Small intestine (tissue), 16 donors: ENCODE results near the gene CHIT1. TPM values are rescaled to one million over a fixed set of nuclear protein-coding genes. Genes with fewer than 3 reads are reported as not detected.

Source experiments
- DNase-seq, 2 donors: peaks; one replicate each; pipeline versions ENCODE4 v3.0.0 to v3.0.0-alpha.2; 2013
- FAIRE-seq: peaks from 2 replicates; lab custom pipeline; 2012; peaks lifted over from hg19 to GRCh38; lab: Jason Lieb, UNC
- H3K27ac ChIP-seq, 3 donors: one replicate each; pipeline ENCODE4 v1.5.1; 2013; ENCODE audit warnings: low read length in 2 of 3, mild to moderate bottlenecking in 2 of 3, control low read depth in 1 of 3, inconsistent platforms in 1 of 3, low read depth in 1 of 3, moderate library complexity in 1 of 3
- H3K27me3 ChIP-seq, 3 donors: one replicate each; pipeline ENCODE4 v1.6.1; 2013; ENCODE audit warnings: low read length in 3 of 3, inconsistent platforms in 1 of 3; ENCODE audit not compliant: control insufficient read depth in 3 of 3, insufficient read depth in 3 of 3
- H3K36me3 ChIP-seq, 3 donors: one replicate each; pipeline ENCODE4 v1.6.1; 2013; ENCODE audit warnings: low read length in 3 of 3, inconsistent platforms in 1 of 3, low read depth in 1 of 3, mild to moderate bottlenecking in 1 of 3, moderate library complexity in 1 of 3; ENCODE audit not compliant: control insufficient read depth in 3 of 3, insufficient read depth in 2 of 3
- H3K4me1 ChIP-seq, 3 donors: one replicate each; pipeline ENCODE4 v1.6.1; 2013; ENCODE audit warnings: low read length in 2 of 3, inconsistent platforms in 1 of 3, low read depth in 1 of 3, mild to moderate bottlenecking in 1 of 3, moderate library complexity in 1 of 3; ENCODE audit not compliant: control insufficient read depth in 3 of 3, insufficient read depth in 2 of 3
- H3K4me3 ChIP-seq, 3 donors: one replicate each; pipeline ENCODE4 v1.5.1; 2013; ENCODE audit warnings: low read length in 3 of 3, control low read depth in 1 of 3, inconsistent platforms in 1 of 3, low read depth in 1 of 3, mild to moderate bottlenecking in 1 of 3, moderate library complexity in 1 of 3
- H3K9me3 ChIP-seq, 2 donors: one replicate each; pipeline ENCODE4 v1.6.1; 2013; ENCODE audit warnings: low read depth in 1 of 2, low read length in 1 of 2; ENCODE audit not compliant: control insufficient read depth in 2 of 2, insufficient read depth in 1 of 2
- WGBS, 3 donors: extraction: QIAGEN DNeasy Blood & Tissue Kit; methylation state at CpG; one replicate each; pipeline ENCODE4 v1.1.7; 2013; 5-methylcytosine and 5-hydroxymethylcytosine counted together
- long read RNA-seq, 10 donors: transcript quantifications; one replicate each; lab custom pipeline, GENCODE V29; 2026
- polyA plus RNA-seq, 4 donors: library from polyadenylated mRNA; stranded (reverse) in 3 of 4; unstranded in 1 of 4; fragments of 200-250 nt in 3 of 4; fragments of 120-200 nt in 1 of 4; gene quantifications; one replicate each; pipeline versions ENCODE4 v1.2.1 to v1.2.3, GENCODE V29; 2013
- donor health status: healthy with polysubstance abuse.
- donor health status: control.
- donor health status: control.
- donor health status: Bipolar disorder and iron deficiency.
- donor health status: healthy.

CHIT1 gene
- under 1 TPM in 2 of 4 donors, not detected in 2; 0.07 to 0.43 TPM for polyA plus RNA-seq
- long read RNA-seq, donor 1 = 0 reads
- long read RNA-seq, donor 2 = 0 reads
- long read RNA-seq, donor 3 = 0 reads
- long read RNA-seq, donor 4 = 0 reads
- long read RNA-seq, donor 5 = 0 reads
- long read RNA-seq, donor 6 = 0 reads
- long read RNA-seq, donor 7 = 0 reads
- long read RNA-seq, donor 8, partial matches to known transcripts = 0 of 1 reads
- long read RNA-seq, donor 8, other reads (novel, unspliced or antisense) = 0 of 1 reads
- long read RNA-seq, donor 9 = 0 reads
- long read RNA-seq, donor 10 = 0 reads

- Histone ChIP-seq H3K4me1 (no peaks in the 10 kb centered on the region), H3K4me3 (no peak within 1 kb of the TSS), H3K36me3 (no peaks in the 10 kb centered on the region), H3K27ac (no peak within 1 kb of the TSS), H3K27me3 (peaks cover 0 to 17% (median 0%) of the 10 kb centered on the region in 3 donors), H3K9me3 (peaks cover 0 to under 1% of the 10 kb centered on the region in 2 donors)
- WGBS, 3 donors = 85 to 89% (median 87%) methylated on average over 7 of the region's 7 CpGs
- DNase-seq (no peak), FAIRE-seq (no peak)
These were observed at the start of gene CHIT1 for GRCh38 chr1:203229471-203230135. CHIT1 (minus strand) TSS chr1:203229673; CDS start chr1:203229636, 37 bp downstream.

GRCh38 chr1:203278885-203279406 is 49.5 kb upstream of the CHIT1 start:
- FAIRE-seq (no peak), DNase-seq (no peak)
- 53 to 64% (median 56%) methylated on average over 8 of the region's 8 CpGs for WGBS, 3 donors
- Histone ChIP-seq H3K27ac (peak overlapping the region; percentile 17 to 83 (median 76)), H3K4me3 (no peak overlapping the region), H3K27me3 (no peaks in the 10 kb centered on the region), H3K36me3 (no peaks in the 10 kb centered on the region), H3K4me1 (peaks cover 7 to 61% (median 9%) of the 10 kb centered on the region in 3 donors), H3K9me3 (no peaks in the 10 kb centered on the region)

- WGBS, 3 donors = 13 to 24% (median 15%) methylated on average over 13 of the region's 13 CpGs
- peak in 1 of 2 donors; percentile 80 for DNase-seq
- no peaks in the 10 kb centered on the region for H3K9me3 ChIP-seq
- peaks cover 7 to 62% (median 11%) of the 10 kb centered on the region in 3 donors for H3K4me1 ChIP-seq
- H3K4me3 ChIP-seq = no peak overlapping the region
- no peaks in the 10 kb centered on the region for H3K36me3 ChIP-seq
- H3K27me3 ChIP-seq = no peaks in the 10 kb centered on the region
- H3K27ac ChIP-seq = peak overlapping the region in 2 of 3 donors; percentile 76 to 83
- no peak for FAIRE-seq
These were observed 48.8 kb upstream of the CHIT1 start for GRCh38 chr1:203278082-203278884.

GRCh38 chr1:203276916-203277545 is 47.6 kb upstream of the CHIT1 start:
- DNase-seq = no peak

GRCh38 chr1:203276408-203276807 is 46.9 kb upstream of the CHIT1 start:
- no peak overlapping the region for H3K4me3 ChIP-seq
- H3K27me3 ChIP-seq = no peaks in the 10 kb centered on the region
- peaks cover 2 to 59% (median 4%) of the 10 kb centered on the region in 3 donors for H3K4me1 ChIP-seq
- DNase-seq (no peak), FAIRE-seq (no peak)
- 86 to 98% (median 95%) methylated on average over 5 of the region's 5 CpGs for WGBS, 3 donors
- peak overlapping the region in 1 of 3 donors; percentile 69 for H3K27ac ChIP-seq
- H3K36me3 ChIP-seq = no peaks in the 10 kb centered on the region
- no peaks in the 10 kb centered on the region for H3K9me3 ChIP-seq

More at GRCh38 chr1:203276916-203277545, 47.6 kb upstream of the CHIT1 start:
- 77 to 80% (median 79%) methylated on average over 9 of the region's 9 CpGs for WGBS, 3 donors
- no peak overlapping the region for H3K4me3 ChIP-seq
- H3K4me1 ChIP-seq = peaks cover 2 to 59% (median 4%) of the 10 kb centered on the region in 3 donors
- no peaks in the 10 kb centered on the region for H3K27me3 ChIP-seq
- no peak for FAIRE-seq
- H3K27ac ChIP-seq = peak overlapping the region in 1 of 3 donors; percentile 69
- H3K36me3 ChIP-seq = no peaks in the 10 kb centered on the region
- no peaks in the 10 kb centered on the region for H3K9me3 ChIP-seq

- no peak for DNase-seq
These were observed 46.3 kb upstream of the CHIT1 start for GRCh38 chr1:203275656-203276272.

GRCh38 chr1:203274603-203275381 is 45.3 kb upstream of the CHIT1 start:
- Histone ChIP-seq H3K9me3 (no peaks in the 10 kb centered on the region), H3K4me1 (peaks cover 2 to 57% (median 4%) of the 10 kb centered on the region in 3 donors), H3K27me3 (no peaks in the 10 kb centered on the region), H3K36me3 (no peaks in the 10 kb centered on the region), H3K4me3 (no peak overlapping the region), H3K27ac (peak overlapping the region in 1 of 3 donors; percentile 81)
- 74 to 83% (median 82%) methylated on average over 12 of the region's 12 CpGs for WGBS, 3 donors
- DNase-seq = peak in 1 of 2 donors; percentile 34
- FAIRE-seq = no peak

More at GRCh38 chr1:203275656-203276272, 46.3 kb upstream of the CHIT1 start:
- no peaks in the 10 kb centered on the region for H3K27me3 ChIP-seq
- peaks cover 2 to 56% (median 4%) of the 10 kb centered on the region in 3 donors for H3K4me1 ChIP-seq
- H3K4me3 ChIP-seq = no peak overlapping the region
- no peaks in the 10 kb centered on the region for H3K36me3 ChIP-seq
- peak overlapping the region in 1 of 3 donors; percentile 58 for H3K27ac ChIP-seq
- H3K9me3 ChIP-seq = no peaks in the 10 kb centered on the region
- no peak for FAIRE-seq
- WGBS, 3 donors = 83 to 91% (median 90%) methylated on average over 11 of the region's 11 CpGs
